ENCODE data around the gene TIMM22. TPM values are rescaled to one million over a fixed set of nuclear protein-coding genes. Genes with fewer than 3 reads are reported as not detected.

The TIMM22 gene
- total RNA-seq, 4 donors from 2014 or later: 14.7 to 17.1 (median 14.9) TPM

DNA sequence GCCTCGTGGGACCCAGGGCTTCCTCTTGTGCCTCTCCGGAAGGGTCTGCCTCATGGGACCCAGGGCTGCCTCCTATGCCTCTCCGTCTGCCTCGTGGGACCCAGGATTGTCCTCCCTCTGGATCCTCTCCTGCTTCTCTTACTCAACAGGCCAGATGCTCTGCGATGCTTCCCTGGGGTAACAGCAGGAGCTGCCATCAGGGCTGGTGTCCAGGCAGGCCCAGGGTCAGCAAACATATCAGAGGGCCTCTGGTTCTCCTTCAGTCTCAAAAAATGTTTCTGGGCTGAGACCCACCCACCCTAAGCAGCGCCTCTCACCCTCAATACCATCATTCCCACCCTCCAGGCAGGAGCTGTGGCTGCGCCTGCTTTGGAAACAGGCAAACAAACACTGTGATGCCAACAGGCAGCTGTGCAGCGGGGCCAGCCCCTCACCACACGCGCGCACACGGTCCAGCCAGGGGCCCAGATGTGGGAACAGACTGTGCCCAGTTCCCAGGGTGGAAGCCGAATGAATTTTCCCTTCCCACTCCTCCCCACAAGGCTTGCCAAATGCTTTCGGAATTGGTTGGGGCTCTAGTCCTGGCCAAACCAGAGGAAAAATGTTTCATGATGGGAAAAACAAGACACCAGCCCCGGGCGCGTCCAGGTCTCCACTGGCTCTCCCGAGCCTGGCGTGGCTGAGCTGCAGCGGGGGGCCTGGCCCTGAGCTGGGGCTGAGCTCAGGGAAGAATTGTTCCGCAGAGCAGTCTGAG lies 11.3 kb downstream of the TIMM22 start:
- intact Hi-C loops (cut with DNase I): no loop called here
- H3K4me1 ChIP-seq: peaks cover 12 to 33% of the 10 kb centered on the region in 2 donors
- H3K27me3 ChIP-seq: no peaks in the 10 kb centered on the region
- peaks cover 10 to 32% of the 10 kb centered on the region in 2 donors for H3K36me3 ChIP-seq
- no peak for DNase-seq
- no peak for TF ChIP-seq POLR2A (IDR thresholded peaks at IDR 0.05)
- no peaks in the 10 kb centered on the region for H3K9me3 ChIP-seq
- 86% methylated on average over 13 to 19 of the region's 21 CpGs for WGBS, 2 donors
- no peak overlapping the region for H3K4me3 ChIP-seq (replicated peaks in 1 of 3)
- peak overlapping the region in 1 of 3 donors; percentile 51 for H3K27ac ChIP-seq

DNA sequence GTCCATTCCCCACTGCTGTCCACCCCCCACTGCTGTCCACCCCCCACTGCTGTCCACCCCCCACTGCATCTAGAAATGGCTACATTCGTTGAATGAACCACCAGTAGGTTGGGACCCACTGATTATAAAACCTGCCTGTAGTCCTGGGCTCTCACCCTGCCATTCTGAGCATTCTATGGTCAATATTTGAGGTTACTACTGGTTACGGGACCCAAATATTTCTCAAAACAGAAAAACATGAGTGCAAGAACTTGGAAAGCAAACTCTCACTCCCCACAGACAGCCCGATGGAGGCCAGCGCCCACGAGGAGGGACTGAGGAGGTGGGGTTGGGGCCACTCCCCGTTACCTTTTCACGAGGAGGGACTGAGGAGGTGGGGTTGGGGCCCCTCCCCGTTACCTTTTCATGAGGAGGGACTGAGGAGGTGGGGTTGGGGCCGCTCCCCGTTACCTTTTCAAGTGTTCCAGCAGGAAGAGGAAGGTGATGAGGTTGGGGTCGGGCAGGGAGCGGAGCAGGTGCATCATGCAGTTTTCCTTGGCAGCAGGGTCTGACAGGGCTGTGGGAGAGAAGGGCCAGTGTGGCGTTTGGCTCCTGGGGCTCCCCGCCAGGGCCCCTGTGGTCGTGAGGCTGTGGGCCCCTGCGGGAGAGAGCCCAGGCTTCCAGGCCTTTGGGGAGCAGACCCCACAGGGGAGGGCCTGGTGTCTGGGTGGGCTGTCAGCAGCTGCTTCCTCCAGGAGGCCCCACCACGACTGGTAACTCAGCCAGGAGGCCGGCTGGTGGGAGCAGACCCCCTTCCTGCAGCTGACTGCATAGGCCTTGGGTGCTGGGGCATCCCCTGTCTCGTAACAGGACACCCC lies 12.5 kb downstream of the TIMM22 start:
- Histone ChIP-seq H3K4me1 (peaks cover 12 to 21% of the 10 kb centered on the region in 2 donors), H3K4me3 (replicated peaks in 1 of 3) (no peak overlapping the region), H3K9me3 (no peaks in the 10 kb centered on the region), H3K27ac (no peak overlapping the region), H3K27me3 (no peaks in the 10 kb centered on the region), H3K36me3 (peaks cover 10 to 32% of the 10 kb centered on the region in 2 donors)
- intact Hi-C loops (cut with DNase I): no loop called here
- WGBS, 2 donors: 78 to 84% methylated on average over 11 to 14 of the region's 19 CpGs
- no peak for DNase-seq
- TF ChIP-seq, protein P1, sequence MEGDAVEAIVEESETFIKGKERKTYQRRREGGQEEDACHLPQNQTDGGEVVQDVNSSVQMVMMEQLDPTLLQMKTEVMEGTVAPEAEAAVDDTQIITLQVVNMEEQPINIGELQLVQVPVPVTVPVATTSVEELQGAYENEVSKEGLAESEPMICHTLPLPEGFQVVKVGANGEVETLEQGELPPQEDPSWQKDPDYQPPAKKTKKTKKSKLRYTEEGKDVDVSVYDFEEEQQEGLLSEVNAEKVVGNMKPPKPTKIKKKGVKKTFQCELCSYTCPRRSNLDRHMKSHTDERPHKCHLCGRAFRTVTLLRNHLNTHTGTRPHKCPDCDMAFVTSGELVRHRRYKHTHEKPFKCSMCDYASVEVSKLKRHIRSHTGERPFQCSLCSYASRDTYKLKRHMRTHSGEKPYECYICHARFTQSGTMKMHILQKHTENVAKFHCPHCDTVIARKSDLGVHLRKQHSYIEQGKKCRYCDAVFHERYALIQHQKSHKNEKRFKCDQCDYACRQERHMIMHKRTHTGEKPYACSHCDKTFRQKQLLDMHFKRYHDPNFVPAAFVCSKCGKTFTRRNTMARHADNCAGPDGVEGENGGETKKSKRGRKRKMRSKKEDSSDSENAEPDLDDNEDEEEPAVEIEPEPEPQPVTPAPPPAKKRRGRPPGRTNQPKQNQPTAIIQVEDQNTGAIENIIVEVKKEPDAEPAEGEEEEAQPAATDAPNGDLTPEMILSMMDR (IDR thresholded peaks at IDR 0.05): no peak
- no peak for TF ChIP-seq POLR2A (IDR thresholded peaks at IDR 0.05)

- H3K27ac ChIP-seq: no peak overlapping the region
- TF ChIP-seq POLR2A (IDR thresholded peaks at IDR 0.05): no peak
- TF ChIP-seq, protein P1 (IDR thresholded peaks at IDR 0.05): no peak
- H3K27me3 ChIP-seq: no peaks in the 10 kb centered on the region
- no peaks in the 10 kb centered on the region for H3K9me3 ChIP-seq
- intact Hi-C loops (cut with DNase I): no loop called here
- no peak for DNase-seq
- no peak overlapping the region for H3K4me3 ChIP-seq (replicated peaks in 1 of 3)
- peaks cover 10 to 32% of the 10 kb centered on the region in 2 donors for H3K36me3 ChIP-seq
- peaks cover 12 to 15% of the 10 kb centered on the region in 2 donors for H3K4me1 ChIP-seq
- WGBS, 2 donors: 100% methylated on average over 4 of the region's 10 CpGs; no CpG with 5 or more reads in 1 of the 2 donors
Measured at GRCh38 chr17:1010086-1010450, 13.1 kb downstream of the TIMM22 start.

- H3K4me1 ChIP-seq: peaks cover 9 to 10% of the 10 kb centered on the region in 2 donors
- no peak for DNase-seq
- H3K36me3 ChIP-seq: peaks cover 10 to 32% of the 10 kb centered on the region in 2 donors
- intact Hi-C loops (cut with DNase I): no loop called here
- WGBS, 2 donors: 80 to 96% methylated on average over 5 to 13 of the region's 14 CpGs
- TF ChIP-seq POLR2A (IDR thresholded peaks at IDR 0.05): no peak
- TF ChIP-seq, protein P1 (IDR thresholded peaks at IDR 0.05): no peak
- H3K4me3 ChIP-seq (replicated peaks in 1 of 3): no peak overlapping the region
- no peak overlapping the region for H3K27ac ChIP-seq
- no peaks in the 10 kb centered on the region for H3K9me3 ChIP-seq
- no peaks in the 10 kb centered on the region for H3K27me3 ChIP-seq
Measured at GRCh38 chr17:1010586-1010985, 13.7 kb downstream of the TIMM22 start.

DNA sequence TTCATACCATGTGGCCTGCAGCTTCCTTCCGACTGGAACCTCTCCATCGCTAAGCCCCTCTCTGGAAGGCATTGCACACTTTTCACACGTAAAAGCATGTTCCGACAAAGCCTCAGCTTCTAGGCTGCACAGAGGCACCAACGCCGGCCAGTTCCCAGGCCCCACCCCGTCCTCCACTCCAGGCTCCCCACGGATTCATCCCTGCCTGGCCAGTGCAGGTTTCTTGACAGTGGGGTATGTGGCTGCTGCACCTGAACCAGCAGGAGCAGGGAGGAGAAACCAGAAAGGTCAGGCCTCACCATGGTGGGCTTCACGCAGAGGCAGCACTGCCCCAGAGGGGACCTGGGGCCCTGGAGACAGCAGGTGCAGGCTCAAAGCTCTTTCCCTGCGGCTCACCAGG lies 14.2 kb downstream of the TIMM22 start:
- intact Hi-C loops (cut with DNase I): no loop called here
- peaks cover 4 to 5% of the 10 kb centered on the region in 2 donors for H3K4me1 ChIP-seq
- H3K27me3 ChIP-seq: no peaks in the 10 kb centered on the region
- H3K36me3 ChIP-seq: peaks cover 10 to 32% of the 10 kb centered on the region in 2 donors
- WGBS, 2 donors: 77 to 92% methylated on average over 8 to 10 of the region's 10 CpGs
- TF ChIP-seq POLR2A (IDR thresholded peaks at IDR 0.05): no peak
- TF ChIP-seq, protein P1 (IDR thresholded peaks at IDR 0.05): no peak
- H3K9me3 ChIP-seq: no peaks in the 10 kb centered on the region
- H3K4me3 ChIP-seq (replicated peaks in 1 of 3): no peak overlapping the region
- H3K27ac ChIP-seq: no peak overlapping the region
- no peak for DNase-seq

Data from thyroid gland (tissue), 4 donors.